Measurements from ENCODE around the gene DCBLD1. TPM values are rescaled to one million over a fixed set of nuclear protein-coding genes. Genes with fewer than 3 reads are reported as not detected.
A peak's percentile ranks its signal among the peaks of the same experiment; 100 is the strongest.

DCBLD1 gene
- total RNA-seq, 1 donor from 2014 or later, result 14.2 TPM

- H3K36me3 ChIP-seq, result no peaks in the 10 kb centered on the region
- H3K9me3 ChIP-seq, result no peaks in the 10 kb centered on the region
- H3K4me3 ChIP-seq, result no peak overlapping the region
- H3K27me3 ChIP-seq, result no peaks in the 10 kb centered on the region
- intact Hi-C loops (cut with DNase I), result no loop called here
- no peaks in the 10 kb centered on the region for H3K4me1 ChIP-seq
- TF ChIP-seq CTCF (IDR thresholded peaks at IDR 0.05), result no peak
- no peak for TF ChIP-seq POLR2AphosphoS5 (IDR thresholded peaks at IDR 0.05; ENCODE audit: insufficient read depth in 1 of 2, low read depth in 1 of 2)
- no peak for TF ChIP-seq POLR2A (IDR thresholded peaks at IDR 0.05)
- DNase-seq (ENCODE audit: extremely low spot score in 2 of 2), result no peak
- no peak overlapping the region for H3K27ac ChIP-seq
Observed at GRCh38 chr6:117521791-117522502, 39.5 kb downstream of the DCBLD1 start.

GRCh38 chr6:117525607-117526006, 43.1 kb downstream of the DCBLD1 start:
- Histone ChIP-seq H3K4me3 (no peak overlapping the region), H3K36me3 (no peaks in the 10 kb centered on the region), H3K27ac (no peak overlapping the region), H3K27me3 (no peaks in the 10 kb centered on the region), H3K4me1 (peaks cover 7% of the 10 kb centered on the region), H3K9me3 (no peaks in the 10 kb centered on the region)
- DNase-seq (ENCODE audit: extremely low spot score in 2 of 2), result no peak
- intact Hi-C loops (cut with DNase I), result no loop called here
- TF ChIP-seq POLR2AphosphoS5 (IDR thresholded peaks at IDR 0.05; ENCODE audit: insufficient read depth in 1 of 2, low read depth in 1 of 2) (no peak), CTCF (IDR thresholded peaks at IDR 0.05) (no peak), POLR2A (IDR thresholded peaks at IDR 0.05) (no peak)

- H3K27me3 ChIP-seq, result no peaks in the 10 kb centered on the region
- H3K4me3 ChIP-seq, result no peak overlapping the region
- peaks cover 7% of the 10 kb centered on the region for H3K4me1 ChIP-seq
- intact Hi-C loops (cut with DNase I), result no loop called here
- no peak for DNase-seq (ENCODE audit: extremely low spot score in 2 of 2)
- peak overlapping the region; percentile 60 for H3K27ac ChIP-seq
- H3K9me3 ChIP-seq, result no peaks in the 10 kb centered on the region
- no peaks in the 10 kb centered on the region for H3K36me3 ChIP-seq
- no peak for TF ChIP-seq POLR2A (IDR thresholded peaks at IDR 0.05)
- no peak for TF ChIP-seq CTCF (IDR thresholded peaks at IDR 0.05)
- no peak for TF ChIP-seq POLR2AphosphoS5 (IDR thresholded peaks at IDR 0.05; ENCODE audit: insufficient read depth in 1 of 2, low read depth in 1 of 2)
Observed at GRCh38 chr6:117530467-117531242, 48.2 kb downstream of the DCBLD1 start.

GRCh38 chr6:117531346-117531745, 48.9 kb downstream of the DCBLD1 start:
- intact Hi-C loops (cut with DNase I), result no loop called here
- peak overlapping the region; percentile 60 for H3K27ac ChIP-seq

More at GRCh38 chr6:117531346-117531745, 48.9 kb downstream of the DCBLD1 start:
- Histone ChIP-seq H3K4me1 (peaks cover 7% of the 10 kb centered on the region), H3K4me3 (no peak overlapping the region), H3K27me3 (no peaks in the 10 kb centered on the region), H3K9me3 (no peaks in the 10 kb centered on the region), H3K36me3 (no peaks in the 10 kb centered on the region)
- TF ChIP-seq CTCF (IDR thresholded peaks at IDR 0.05), result no peak
- TF ChIP-seq POLR2AphosphoS5 (IDR thresholded peaks at IDR 0.05; ENCODE audit: insufficient read depth in 1 of 2, low read depth in 1 of 2), result no peak
- TF ChIP-seq POLR2A (IDR thresholded peaks at IDR 0.05), result no peak
- no peak for DNase-seq (ENCODE audit: extremely low spot score in 2 of 2)
